ENCODE results near the gene KCTD16. TPM values are rescaled to one million over a fixed set of nuclear protein-coding genes. Genes with fewer than 3 reads are reported as not detected.

The KCTD16 gene
- total RNA-seq, 1 donor from 2014 or later, result 0.64 TPM

DNA sequence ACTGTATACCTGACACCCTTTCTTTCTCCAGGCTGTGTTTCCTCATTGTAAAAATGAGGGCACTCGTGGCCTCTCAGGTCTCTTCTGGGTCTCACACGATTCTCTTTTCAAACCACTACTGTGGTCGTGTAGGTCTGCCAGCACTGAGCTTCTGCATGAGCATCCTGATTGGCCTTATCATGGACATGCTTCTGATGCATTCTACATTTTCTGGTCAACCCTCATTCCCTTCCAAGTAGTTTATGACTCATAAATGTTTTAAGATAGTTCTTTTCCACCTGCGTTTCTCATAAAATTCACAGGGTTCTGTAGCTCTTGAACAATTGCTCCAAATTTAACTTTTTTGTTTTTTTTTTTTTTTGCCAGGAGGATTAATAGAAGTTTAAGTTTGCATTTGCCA, 294.8 kb downstream of the KCTD16 start:
- Histone ChIP-seq H3K36me3 (no peaks in the 10 kb centered on the region), H3K27ac (no peak overlapping the region), H3K27me3 (no peaks in the 10 kb centered on the region), H3K4me1 (no peaks in the 10 kb centered on the region), H3K9me3 (no peaks in the 10 kb centered on the region), H3K4me3 (no peak overlapping the region)
- DNase-seq (ENCODE audit: low spot score in 2 of 2), result no peak
- TF ChIP-seq, protein P1, sequence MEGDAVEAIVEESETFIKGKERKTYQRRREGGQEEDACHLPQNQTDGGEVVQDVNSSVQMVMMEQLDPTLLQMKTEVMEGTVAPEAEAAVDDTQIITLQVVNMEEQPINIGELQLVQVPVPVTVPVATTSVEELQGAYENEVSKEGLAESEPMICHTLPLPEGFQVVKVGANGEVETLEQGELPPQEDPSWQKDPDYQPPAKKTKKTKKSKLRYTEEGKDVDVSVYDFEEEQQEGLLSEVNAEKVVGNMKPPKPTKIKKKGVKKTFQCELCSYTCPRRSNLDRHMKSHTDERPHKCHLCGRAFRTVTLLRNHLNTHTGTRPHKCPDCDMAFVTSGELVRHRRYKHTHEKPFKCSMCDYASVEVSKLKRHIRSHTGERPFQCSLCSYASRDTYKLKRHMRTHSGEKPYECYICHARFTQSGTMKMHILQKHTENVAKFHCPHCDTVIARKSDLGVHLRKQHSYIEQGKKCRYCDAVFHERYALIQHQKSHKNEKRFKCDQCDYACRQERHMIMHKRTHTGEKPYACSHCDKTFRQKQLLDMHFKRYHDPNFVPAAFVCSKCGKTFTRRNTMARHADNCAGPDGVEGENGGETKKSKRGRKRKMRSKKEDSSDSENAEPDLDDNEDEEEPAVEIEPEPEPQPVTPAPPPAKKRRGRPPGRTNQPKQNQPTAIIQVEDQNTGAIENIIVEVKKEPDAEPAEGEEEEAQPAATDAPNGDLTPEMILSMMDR (IDR thresholded peaks at IDR 0.05), result no peak
- intact Hi-C loops (cut with DNase I), result no loop called here

DNA sequence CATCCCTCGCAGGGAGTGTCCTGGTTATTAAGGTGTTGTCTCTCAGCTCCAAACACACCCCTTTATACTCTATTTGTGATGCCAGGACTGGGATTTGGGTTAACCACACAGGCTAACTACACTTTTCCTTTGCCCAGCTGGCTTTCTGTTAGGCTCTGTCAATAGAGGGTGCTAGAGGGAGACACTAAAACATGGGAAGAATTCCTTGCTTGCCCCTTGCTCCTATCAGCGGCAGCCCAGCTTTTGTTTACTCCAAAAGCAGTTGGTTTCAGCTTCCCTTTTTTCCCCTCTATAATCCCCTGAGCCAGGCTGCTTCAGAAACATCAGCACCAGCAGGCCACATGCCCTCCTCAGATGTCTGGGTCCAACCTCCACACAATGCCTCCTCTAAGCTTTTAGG, 297.1 kb downstream of the KCTD16 start:
- TF ChIP-seq, protein P1 (IDR thresholded peaks at IDR 0.05), result peak in 1 of 3 experiments; percentile 29
- H3K36me3 ChIP-seq, result no peaks in the 10 kb centered on the region
- DNase-seq (ENCODE audit: low spot score in 2 of 2), result no peak
- no peaks in the 10 kb centered on the region for H3K4me1 ChIP-seq
- no peaks in the 10 kb centered on the region for H3K9me3 ChIP-seq
- no peaks in the 10 kb centered on the region for H3K27me3 ChIP-seq
- no peak overlapping the region for H3K27ac ChIP-seq
- intact Hi-C loops (cut with DNase I), result no loop called here
- no peak overlapping the region for H3K4me3 ChIP-seq

DNA sequence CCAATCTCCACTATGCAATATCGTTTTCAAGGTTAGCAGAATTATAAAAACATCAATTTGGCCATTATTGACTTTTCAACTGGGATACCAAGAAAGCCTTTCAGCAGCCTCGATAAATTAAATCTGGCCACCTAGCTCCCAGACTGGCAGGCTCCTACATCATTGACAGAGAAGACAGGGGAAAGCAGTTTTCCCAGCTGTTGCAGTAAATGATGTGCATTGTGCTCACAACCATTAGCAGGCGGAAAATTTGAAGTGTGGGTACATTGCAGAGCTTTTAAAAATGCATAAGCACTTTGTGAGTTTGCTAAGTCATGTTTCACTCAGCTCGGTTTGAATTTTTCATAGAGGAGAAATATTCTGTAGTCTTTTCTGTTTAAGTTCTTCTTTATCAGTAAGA, 297.9 kb downstream of the KCTD16 start:
- Histone ChIP-seq H3K4me3 (no peak overlapping the region), H3K27ac (no peak overlapping the region), H3K4me1 (no peaks in the 10 kb centered on the region), H3K9me3 (no peaks in the 10 kb centered on the region), H3K36me3 (no peaks in the 10 kb centered on the region), H3K27me3 (no peaks in the 10 kb centered on the region)
- DNase-seq (ENCODE audit: low spot score in 2 of 2), result no peak
- TF ChIP-seq, protein P1 (IDR thresholded peaks at IDR 0.05), result no peak
- intact Hi-C loops (cut with DNase I), result no loop called here

DNA sequence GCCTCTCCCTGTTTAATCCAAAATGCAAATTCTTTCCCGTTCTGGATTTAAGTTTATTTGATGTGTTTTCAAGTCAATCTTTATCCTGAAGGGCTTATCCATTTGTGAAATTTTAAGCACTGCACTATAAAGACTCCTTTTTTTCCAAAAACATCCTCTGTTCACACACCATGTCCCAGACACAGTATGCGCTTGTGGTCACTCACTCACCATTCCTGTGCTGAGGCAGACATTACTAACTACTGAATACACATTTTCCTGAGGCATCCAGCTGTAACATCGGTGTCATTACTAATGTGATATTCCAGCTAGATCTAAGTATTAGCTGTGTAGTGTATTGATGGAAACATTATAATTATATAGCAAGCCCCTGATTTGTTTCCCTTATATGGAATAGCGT, 298.4 kb downstream of the KCTD16 start:
- intact Hi-C loops (cut with DNase I), result no loop called here
- no peaks in the 10 kb centered on the region for H3K4me1 ChIP-seq

DNA sequence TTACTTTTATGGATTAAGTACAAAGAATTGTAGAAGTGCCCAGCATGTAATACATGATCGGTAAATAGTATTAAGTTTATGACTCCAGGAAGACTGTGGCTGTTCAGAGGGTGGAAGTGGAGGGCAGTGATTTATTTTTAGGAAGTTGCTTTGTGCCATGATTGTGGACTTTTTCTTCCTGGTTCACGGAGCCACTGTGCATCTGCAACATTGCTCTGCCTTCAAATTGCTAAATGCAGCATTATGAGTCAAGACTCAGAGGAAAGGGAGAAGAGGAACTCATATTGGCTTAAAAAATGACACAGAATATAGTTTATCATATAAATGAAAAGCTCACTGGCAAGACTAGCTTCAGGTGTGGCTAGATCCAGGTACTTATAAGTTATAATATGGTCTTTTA, 301.5 kb downstream of the KCTD16 start:
- H3K4me1 ChIP-seq, result no peaks in the 10 kb centered on the region
- H3K27ac ChIP-seq, result no peak overlapping the region
- no peaks in the 10 kb centered on the region for H3K9me3 ChIP-seq
- DNase-seq (ENCODE audit: low spot score in 2 of 2), result no peak
- no peak overlapping the region for H3K4me3 ChIP-seq
- intact Hi-C loops (cut with DNase I), result no loop called here
- H3K36me3 ChIP-seq, result no peaks in the 10 kb centered on the region
- H3K27me3 ChIP-seq, result no peaks in the 10 kb centered on the region
- TF ChIP-seq, protein P1 (IDR thresholded peaks at IDR 0.05), result no peak

More for the DNA sequence above, 298.4 kb downstream of the KCTD16 start:
- Histone ChIP-seq H3K4me3 (no peak overlapping the region), H3K27ac (no peak overlapping the region), H3K9me3 (no peaks in the 10 kb centered on the region), H3K36me3 (no peaks in the 10 kb centered on the region), H3K27me3 (no peaks in the 10 kb centered on the region)
- TF ChIP-seq, protein P1 (IDR thresholded peaks at IDR 0.05), result no peak
- no peak for DNase-seq (ENCODE audit: low spot score in 2 of 2)

DNA sequence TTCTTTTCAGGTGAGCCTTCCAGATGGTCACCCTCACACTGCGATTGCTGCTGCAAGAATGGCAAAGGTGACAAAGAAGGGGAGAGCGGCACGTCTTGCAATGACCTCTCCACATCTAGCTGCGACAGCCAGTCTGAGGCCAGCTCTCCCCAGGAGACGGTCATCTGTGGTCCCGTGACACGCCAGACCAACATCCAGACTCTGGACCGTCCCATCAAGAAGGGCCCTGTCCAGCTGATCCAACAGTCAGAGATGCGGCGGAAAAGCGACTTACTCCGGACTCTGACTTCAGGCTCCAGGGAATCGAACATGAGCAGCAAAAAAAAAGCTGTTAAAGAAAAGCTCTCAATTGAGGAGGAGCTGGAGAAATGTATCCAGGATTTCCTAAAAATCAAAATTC, 303.0 kb downstream of the KCTD16 start:
- H3K27me3 ChIP-seq, result no peaks in the 10 kb centered on the region
- no peaks in the 10 kb centered on the region for H3K4me1 ChIP-seq
- no peaks in the 10 kb centered on the region for H3K36me3 ChIP-seq
- TF ChIP-seq, protein P1 (IDR thresholded peaks at IDR 0.05), result no peak
- no peak for DNase-seq (ENCODE audit: low spot score in 2 of 2)
- H3K27ac ChIP-seq, result no peak overlapping the region
- intact Hi-C loops (cut with DNase I), result no loop called here
- H3K4me3 ChIP-seq, result no peak overlapping the region
- no peaks in the 10 kb centered on the region for H3K9me3 ChIP-seq
